ENCODE measurements around the gene KCNJ4. TPM values are rescaled to one million over a fixed set of nuclear protein-coding genes. Genes with fewer than 3 reads are reported as not detected.

Gene KCNJ4
- total RNA-seq, 6 experiments from 2014 or later, result not detected

GRCh38 chr22:38422611-38423511 lies 32.1 kb downstream of the KCNJ4 start:
- no peak overlapping the region for H3K27ac Mint-ChIP-seq
- DNase-seq, result no peak
- no peak for TF ChIP-seq CTCF (IDR thresholded peaks at IDR 0.05)
- peaks cover 10% of the 10 kb centered on the region for H3K27me3 Mint-ChIP-seq (ENCODE audit: insufficient read depth)
- H3K9me3 Mint-ChIP-seq, result no peaks in the 10 kb centered on the region
- H3K36me3 Mint-ChIP-seq (ENCODE audit: low read depth), result no peaks in the 10 kb centered on the region
- H3K4me3 Mint-ChIP-seq, result no peak overlapping the region
- no peaks in the 10 kb centered on the region for H3K4me1 Mint-ChIP-seq (ENCODE audit: low read depth)

- Mint-ChIP-seq H3K4me3 (no peak overlapping the region), H3K36me3 (ENCODE audit: low read depth) (no peaks in the 10 kb centered on the region), H3K27ac (no peak overlapping the region), H3K4me1 (ENCODE audit: low read depth) (no peaks in the 10 kb centered on the region), H3K27me3 (ENCODE audit: insufficient read depth) (peaks cover 22% of the 10 kb centered on the region), H3K9me3 (no peaks in the 10 kb centered on the region)
- TF ChIP-seq CTCF (IDR thresholded peaks at IDR 0.05), result no peak
- no peak for DNase-seq
Measured at GRCh38 chr22:38420734-38421133, 34.3 kb downstream of the KCNJ4 start.

GRCh38 chr22:38419858-38420160 lies 35.2 kb downstream of the KCNJ4 start:
- Mint-ChIP-seq H3K27ac (no peak overlapping the region), H3K27me3 (ENCODE audit: insufficient read depth) (peaks cover 21% of the 10 kb centered on the region), H3K4me1 (ENCODE audit: low read depth) (no peaks in the 10 kb centered on the region), H3K36me3 (ENCODE audit: low read depth) (no peaks in the 10 kb centered on the region), H3K4me3 (no peak overlapping the region), H3K9me3 (no peaks in the 10 kb centered on the region)
- no peak for TF ChIP-seq CTCF (IDR thresholded peaks at IDR 0.05)
- no peak for DNase-seq

GRCh38 chr22:38419121-38419857 lies 35.7 kb downstream of the KCNJ4 start:
- Mint-ChIP-seq H3K4me1 (ENCODE audit: low read depth) (no peaks in the 10 kb centered on the region), H3K27me3 (ENCODE audit: insufficient read depth) (peaks cover 21% of the 10 kb centered on the region), H3K27ac (no peak overlapping the region), H3K4me3 (no peak overlapping the region), H3K9me3 (no peaks in the 10 kb centered on the region), H3K36me3 (ENCODE audit: low read depth) (no peaks in the 10 kb centered on the region)
- TF ChIP-seq CTCF (IDR thresholded peaks at IDR 0.05), result no peak
- DNase-seq, result no peak

GRCh38 chr22:38418589-38418988 lies 36.4 kb downstream of the KCNJ4 start:
- H3K36me3 Mint-ChIP-seq (ENCODE audit: low read depth), result no peaks in the 10 kb centered on the region
- H3K4me3 Mint-ChIP-seq, result no peak overlapping the region
- no peaks in the 10 kb centered on the region for H3K4me1 Mint-ChIP-seq (ENCODE audit: low read depth)
- DNase-seq, result no peak
- no peak overlapping the region for H3K27ac Mint-ChIP-seq
- TF ChIP-seq CTCF (IDR thresholded peaks at IDR 0.05), result no peak
- H3K27me3 Mint-ChIP-seq (ENCODE audit: insufficient read depth), result peaks cover 21% of the 10 kb centered on the region
- no peaks in the 10 kb centered on the region for H3K9me3 Mint-ChIP-seq

Data from HFFc6 (cell line).